Eye (tissue), 1 donor: ENCODE results near the gene ADARB1.

Source experiments
- DNase-seq: peaks from one replicate; pipeline ENCODE4 v3.0.0-alpha.2; 2015

ADARB1 gene

DNA sequence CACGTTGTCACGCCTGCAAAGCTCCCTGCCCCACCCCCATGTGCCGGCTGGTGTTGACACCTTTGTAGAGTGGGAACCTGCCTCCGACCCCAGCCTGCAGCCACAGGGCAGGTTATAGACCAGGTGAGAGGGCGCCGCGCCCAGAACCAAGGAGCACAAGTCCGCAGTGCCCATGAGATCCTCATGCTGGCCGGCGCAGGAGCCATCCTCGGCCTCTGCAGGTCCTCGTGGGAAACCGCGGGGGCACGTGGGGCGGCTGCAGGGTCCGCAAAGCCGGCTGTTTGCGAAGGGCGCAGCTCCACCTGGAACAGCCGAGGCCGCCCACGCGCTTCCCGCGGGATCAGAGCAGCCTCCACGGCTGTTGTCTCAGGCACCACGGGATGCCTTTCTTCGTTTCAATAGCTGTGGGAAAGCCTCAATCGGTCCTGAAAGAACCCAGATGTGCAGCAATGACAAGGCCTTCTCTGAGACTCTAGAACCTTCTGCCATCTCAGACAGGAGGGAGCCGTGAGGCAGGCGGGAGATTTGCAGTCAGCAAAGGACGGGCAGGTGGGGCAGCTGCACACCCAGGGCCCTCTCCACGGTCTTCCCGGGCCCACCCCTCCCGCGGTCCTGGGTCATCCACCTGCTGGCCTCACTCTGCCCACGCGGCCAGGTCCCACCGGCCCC lies 183.4 kb downstream of the ADARB1 start:
- no peak for DNase-seq

DNA sequence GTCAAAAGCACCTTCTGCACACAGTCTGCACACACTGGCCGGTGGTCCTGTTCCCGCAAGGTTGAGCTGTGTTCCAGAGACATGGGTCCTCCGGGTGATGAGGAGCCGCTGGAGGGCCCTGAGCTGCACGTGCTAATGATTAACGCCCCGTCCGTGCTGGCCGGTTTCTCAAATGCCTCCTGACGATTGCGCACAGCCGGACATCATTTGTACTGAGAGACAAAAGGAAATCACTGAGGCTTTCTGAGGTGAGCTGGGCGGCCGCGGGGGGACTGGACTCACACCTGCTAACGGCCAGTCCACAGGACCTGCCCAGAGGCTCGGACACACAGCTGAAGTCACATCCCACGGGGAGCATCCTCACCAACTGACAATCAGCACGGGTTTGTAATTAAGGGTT lies 184.1 kb downstream of the ADARB1 start:
- peak; percentile 36 for DNase-seq

DNA sequence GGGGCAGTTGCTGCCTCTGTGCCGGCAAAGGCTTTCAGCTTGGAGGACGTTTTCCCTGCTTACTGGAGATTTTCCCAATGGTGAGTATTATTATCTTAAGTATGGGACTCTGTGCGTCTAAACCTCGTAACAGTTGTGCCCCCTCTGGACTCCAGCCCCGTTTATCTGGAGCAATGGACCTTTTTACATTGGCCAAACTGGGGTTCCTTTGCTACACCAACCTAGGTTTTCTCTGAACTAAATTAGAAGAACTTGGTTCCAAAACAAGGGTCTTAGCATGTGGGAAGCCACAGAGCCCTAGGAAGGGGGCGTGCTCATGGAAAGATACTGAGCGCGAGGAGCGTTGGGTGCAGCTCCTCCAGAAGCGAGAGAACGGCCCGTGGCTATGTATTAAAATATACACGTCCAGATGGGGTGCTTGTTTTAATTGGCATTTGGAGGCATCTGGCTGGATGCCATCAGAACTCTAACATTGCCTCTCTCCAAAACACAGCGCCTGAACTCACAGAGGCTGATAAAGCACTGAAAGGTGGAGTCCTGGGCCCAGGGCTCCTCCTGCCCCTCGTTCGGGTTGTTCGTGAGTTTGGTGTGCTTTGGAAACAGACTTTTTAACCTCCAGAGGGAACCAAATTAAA lies 184.9 kb downstream of the ADARB1 start:
- peak; percentile 32 for DNase-seq

DNA sequence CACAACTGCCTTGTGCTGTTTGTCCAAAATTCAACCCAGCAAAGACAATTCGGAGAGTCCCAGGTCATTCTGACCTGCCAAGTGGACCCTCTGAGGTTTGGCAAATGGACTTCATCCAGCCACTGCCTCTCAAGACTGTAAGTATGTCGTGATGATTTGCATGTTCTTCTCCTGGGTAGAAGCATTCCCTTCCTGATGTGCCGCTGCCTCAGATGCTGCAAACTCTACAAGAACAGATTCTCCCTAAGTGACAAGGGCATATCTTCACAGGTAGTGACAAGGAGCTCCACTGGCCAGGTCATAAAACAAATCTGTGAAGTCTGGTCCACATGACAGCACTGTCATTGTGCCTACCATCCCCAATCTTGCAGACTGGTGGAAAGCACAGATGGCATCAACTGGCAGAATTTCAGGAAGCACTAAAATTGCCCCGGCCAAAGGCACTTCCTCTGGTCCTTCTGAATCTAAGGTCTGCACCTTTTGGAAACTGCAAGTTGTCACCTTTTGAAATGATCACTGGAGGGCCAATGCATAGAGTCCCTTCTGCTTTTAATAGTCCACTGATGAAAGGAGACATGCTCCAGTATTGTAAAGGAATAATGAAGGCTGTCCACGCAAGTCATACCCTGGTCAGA lies 185.9 kb downstream of the ADARB1 start:
- no peak for DNase-seq

DNA sequence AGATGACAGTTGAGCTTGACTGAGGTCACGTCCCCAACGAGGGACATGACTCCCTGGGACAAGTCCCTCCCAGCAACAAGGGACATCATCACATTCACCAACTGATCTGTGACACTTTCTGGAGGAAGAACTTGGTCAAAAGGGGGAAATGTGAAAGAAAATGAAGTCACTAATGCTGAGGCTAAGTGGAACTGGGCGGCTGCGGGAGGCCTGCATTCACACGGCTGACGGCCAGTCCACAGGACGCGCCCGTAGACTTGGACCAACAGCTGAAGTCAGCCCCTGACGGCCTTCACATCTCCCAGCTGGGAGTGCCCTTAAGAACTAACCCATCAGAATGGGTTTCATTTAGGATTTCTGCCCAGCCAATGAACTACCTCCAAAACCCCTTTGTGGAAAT lies 186.7 kb downstream of the ADARB1 start:
- no peak for DNase-seq

DNA sequence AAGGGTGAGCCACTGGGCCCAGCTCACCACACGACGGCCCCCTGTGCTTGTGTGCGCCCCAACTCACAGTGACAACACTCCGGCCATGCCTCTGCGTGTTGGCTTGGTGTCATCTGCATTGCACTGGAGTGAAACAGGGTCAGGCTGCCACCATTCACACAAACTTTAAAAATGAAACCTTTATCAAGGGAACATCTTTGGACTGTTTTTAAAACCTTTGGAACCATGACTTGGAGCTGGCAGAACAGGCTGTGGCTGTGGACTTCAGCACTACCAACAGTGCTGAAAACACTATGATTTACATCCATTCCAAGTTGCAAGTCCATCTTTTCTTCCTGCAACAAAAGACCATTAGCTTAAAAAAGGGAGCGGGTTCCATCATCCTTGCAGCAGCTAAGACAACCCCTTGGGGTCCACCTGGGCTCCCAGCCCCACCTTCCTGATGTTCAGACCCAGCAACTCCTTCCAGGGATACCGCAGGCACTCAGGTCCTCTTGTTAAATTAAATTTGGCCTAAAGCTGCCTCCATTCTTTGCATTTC lies 187.7 kb downstream of the ADARB1 start:
- no peak for DNase-seq

DNA sequence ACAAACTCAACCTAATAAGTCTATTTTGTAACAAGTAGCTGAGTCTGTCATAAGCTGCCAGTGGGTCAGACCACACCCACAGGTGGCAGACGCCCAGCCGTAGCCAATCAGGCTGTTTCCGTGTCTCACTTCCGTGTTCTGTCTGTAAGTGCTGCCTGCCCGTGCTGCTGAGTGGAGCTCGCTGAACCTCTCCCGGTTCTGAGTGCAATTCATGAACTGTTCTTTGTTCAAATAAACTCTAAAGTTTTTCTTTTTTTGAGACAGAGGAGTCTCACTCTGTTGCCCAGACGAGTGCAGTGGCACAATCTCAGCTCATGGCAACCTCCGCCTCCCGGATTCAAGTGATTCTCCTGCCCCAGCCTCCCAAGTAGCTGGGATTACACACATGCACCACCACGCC lies 188.2 kb downstream of the ADARB1 start:
- DNase-seq: no peak

DNA sequence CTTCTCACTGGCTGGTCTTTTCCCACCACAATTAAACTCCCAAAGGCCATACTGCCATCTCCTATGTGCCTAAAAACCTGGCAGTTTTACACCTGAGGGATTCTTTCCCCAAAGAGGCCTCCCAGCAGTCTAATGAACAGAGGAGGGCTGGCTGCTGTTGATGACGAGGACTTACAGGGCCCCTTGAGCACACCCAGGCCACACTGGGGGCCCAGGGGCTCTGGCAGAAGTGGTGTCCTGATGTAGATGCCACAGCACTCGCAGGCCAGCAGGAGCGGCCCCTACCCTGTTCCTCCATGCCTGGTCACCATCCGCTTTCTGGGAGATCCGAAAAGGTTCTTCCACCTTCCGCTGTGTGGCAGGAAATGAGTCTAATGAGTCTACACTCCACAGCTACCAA lies 189.2 kb downstream of the ADARB1 start:
- DNase-seq: no peak

DNA sequence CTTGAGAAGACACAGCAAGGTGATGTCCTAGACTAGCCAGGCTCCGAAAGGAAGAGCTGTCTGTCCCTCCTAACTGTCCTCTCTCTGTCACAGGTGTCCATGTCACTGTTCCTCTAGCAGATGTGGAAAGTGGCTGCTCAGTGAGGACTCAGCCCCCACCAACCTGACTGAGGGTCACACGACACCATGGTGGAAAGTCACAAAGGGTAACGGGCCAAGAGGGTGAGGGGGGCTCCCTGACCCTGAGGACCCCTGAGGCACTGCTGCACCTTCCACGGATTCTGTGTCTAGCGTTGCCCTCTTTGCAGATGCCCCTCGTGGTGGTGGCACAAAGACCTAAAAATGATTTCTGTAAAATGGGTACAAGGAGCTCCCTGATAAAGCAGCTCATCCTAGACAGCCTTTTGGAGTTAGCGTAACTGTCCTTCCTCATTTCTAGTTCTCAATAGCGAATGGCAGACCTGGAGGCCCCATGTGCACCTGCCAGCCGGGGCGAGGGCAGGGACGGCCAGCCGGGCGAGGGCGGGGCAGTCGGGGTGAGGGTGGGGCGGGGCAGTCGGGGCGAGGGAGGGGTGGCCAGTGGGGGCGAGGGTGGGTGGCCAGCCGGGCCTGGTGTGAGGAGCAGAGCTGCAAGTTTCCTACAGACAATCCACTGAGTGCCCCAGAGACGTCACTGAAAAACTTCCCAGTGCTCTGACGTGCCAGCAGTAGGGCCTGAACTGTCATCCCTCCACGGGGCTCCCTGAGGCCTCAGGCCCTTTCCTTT lies 189.9 kb downstream of the ADARB1 start:
- no peak for DNase-seq

DNA sequence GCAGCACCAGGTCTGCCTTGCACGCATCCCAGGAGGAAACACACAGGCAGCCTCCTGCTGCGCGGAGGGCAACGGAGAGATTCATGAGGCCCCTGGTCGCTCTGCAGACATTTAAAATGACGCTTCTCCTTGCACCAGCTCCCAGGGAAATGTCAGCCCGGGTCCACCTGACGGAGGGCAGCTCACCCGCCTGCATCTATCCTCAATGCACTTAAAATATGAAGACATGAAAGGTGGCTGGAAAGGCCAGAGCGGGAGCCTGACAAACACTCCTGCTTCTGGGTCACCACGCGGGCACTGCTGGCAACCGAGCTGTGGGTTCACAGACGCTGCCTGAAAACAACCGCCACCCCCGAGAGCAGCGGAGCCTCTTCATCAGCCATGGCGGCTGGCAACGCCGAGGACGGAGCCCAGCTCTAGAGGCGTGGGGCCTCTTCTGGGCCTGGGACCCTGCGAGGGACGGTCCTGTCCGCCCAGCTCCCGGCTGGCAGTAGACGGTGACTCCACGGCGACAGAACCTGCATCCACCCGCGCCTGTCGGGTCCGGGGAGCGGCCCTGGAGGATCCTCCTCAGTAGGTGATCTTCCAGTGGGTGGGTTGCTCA lies 190.6 kb downstream of the ADARB1 start:
- DNase-seq: no peak

DNA sequence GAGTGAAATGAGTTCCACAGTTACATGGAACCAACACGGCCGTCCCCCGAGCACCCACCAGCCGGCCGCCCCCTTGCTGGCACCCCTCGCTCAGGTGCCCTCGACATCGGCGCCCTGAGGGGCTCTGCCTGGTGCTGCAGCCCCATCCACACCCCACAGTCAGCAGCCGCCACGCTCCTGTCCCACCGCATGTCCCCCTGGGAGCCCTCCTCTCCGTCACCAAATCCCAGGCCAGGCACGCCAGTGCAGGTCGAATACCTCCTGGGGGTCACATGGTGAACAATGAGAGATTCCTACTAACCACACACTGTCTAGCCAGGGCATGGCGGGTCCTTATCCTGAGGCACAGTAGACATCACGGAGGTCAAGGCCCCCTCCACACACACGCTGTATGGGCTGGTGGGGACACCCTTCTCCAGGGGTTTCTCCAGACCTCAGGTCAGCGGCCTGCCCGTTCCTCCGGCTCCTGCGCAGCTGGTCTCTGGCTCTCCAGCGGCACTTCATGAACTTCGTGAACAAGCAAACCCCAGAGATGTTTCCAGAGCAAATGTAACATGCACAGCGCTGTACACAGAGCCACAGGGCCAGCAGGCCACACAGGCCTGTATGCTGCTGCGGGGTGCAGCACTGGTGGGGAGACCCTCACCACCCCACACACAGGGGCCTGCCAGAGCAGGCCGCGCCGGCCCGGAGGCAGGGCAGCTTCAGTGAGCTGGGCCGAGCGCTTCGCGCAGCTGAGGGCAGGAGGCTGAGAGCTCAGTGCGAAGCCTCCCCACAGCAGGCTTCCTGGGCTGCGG lies 191.5 kb downstream of the ADARB1 start:
- DNase-seq: no peak

DNA sequence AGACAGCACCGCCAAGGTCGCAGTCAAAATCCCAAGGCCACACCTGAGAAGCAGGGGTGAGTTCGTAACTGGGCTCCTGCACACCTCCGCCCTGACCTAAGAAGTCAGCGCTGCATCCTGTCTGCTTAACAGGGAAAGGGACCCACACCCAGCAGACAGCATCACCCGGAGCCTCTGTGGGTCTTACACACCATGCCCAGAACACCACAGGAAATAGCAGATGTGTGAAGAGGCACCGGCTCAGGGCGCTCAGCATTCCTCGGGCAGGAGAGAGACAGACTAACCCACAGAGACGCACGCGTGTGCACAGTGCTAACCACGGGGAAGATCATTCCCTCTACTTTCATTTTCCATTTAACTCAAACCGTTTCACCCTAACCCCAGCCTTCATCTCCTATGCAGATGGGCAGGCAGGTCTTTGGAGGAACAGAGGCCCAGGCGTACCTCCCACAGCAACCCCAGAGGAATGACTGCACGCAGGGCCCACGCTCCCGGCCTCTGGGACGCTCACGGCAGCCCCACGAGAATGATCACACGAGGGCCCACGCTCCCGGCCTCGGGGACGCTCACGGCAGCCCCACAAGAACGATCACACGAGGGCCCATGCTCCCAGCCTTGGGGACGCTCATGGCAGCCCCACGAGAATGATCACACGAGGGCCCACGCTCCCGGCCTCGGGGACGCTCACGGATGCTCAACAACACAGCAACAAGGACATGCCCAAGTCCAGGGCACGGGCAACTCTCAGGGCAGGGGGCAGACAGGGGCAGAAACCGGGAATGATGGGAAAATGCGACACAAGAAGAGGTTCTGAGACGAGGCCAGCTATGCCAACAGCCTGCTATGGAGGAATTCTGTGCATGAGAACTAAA lies 192.4 kb downstream of the ADARB1 start:
- DNase-seq: no peak

DNA sequence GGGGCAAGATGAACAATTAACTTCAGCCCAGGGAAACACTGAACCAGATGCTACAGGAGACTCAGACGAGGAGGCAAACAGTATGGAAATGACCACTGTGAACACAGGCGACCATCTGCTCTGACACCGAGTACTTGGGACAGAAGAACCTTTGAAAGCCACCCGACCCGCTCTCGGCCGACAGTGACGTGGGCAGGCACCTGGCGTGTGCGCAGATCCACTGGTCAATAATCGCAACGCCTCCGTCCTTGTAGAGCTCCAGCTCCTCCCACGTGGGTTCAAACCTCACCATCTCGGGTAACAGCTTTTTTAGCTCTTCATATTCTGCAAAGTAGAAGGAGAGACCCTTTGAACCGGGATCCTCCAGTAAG lies 193.0 kb downstream of the ADARB1 start:
- no peak for DNase-seq

DNA sequence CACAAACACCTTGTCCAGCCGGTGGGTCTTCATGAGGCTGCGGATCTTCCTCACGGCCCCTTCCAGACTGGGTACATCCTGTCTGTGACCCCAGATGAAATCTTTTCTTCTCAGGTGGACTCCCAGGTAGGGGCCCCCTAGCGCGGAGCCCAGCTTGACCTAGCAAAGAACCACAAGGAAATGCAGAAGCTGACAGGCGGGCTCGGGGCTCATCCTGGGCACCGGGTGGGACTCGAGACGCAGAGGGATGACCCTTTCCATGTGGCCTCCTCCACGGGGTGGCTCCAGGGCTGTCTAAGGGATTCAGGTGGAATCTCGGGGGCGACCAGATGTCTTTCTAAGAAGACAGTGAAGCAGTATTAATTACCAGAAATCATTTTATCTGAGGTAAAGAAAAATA lies 195.5 kb downstream of the ADARB1 start:
- no peak for DNase-seq

DNA sequence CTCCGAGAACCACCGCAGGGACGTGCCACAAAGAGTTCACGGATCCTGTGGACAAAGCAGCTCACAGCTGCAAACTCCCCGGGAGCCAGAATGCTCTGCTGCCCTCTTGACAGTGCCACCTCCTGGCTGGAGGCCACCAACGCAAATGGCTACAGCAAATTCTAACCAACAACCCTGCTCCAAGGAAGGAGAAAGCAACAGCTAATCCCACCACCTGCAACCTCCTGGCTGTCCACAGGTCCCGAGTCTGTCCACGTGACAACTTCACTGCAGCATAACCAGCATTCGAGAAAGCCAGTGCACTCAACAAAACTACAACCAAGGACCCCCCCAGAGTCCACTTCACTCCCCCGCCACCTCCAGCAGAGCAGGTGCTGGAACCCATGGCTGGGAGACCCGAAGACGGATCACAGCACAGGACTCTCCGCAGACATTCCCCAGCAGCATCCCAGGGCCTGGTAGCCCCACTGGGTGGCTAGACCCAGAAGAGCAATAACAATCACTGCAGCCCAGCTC lies 196.0 kb downstream of the ADARB1 start:
- no peak for DNase-seq
